Common myeloid progenitor, CD34-positive (primary cell): ENCODE data around the gene F7.

Experiments used
- CTCF ChIA-PET: fragments of 350-600 bp; sonication (Branson Sonifier 250); formaldehyde crosslinking; loops from one replicate; lab custom pipeline; 2021; ENCODE audit warnings: antibody characterized with exemption; lab: Charles Lee
- POLR2A ChIA-PET: fragments of 350-600 bp; sonication (Branson Sonifier 250); formaldehyde crosslinking; loops from one replicate; lab custom pipeline; 2021; ENCODE audit warnings: antibody characterized with exemption; lab: Charles Lee
- DNase-seq, 3 donors: peaks; one replicate each; pipeline versions ENCODE4 v3.0.0 to v3.0.0-alpha.2; 2013
- H3K27ac ChIP-seq, 2 experiments: 1 replicate in 1 of 2; 2 replicates in 1 of 2; pipeline ENCODE4 v1.7.0; 2013; ENCODE audit warnings: inconsistent platforms in 2 of 2, low read length in 2 of 2, mild to moderate bottlenecking in 2 of 2, low read depth in 1 of 2, moderate library complexity in 1 of 2; ENCODE audit not compliant: severe bottlenecking in 2 of 2, insufficient read depth in 1 of 2, poor library complexity in 1 of 2
- H3K27me3 ChIP-seq, 5 experiments: replicated peaks in 2 of 5; 1 replicate in 3 of 5; 2 replicates in 2 of 5; pipeline versions ENCODE4 v1.6.1 to v1.7.0; 2013; ENCODE audit warnings: low read length in 4 of 5, mild to moderate bottlenecking in 2 of 5, moderate library complexity in 2 of 5, inconsistent platforms in 1 of 5; ENCODE audit not compliant: insufficient read depth in 5 of 5, control insufficient read depth in 4 of 5
- H3K36me3 ChIP-seq, 4 experiments: 1 replicate in 2 of 4; 2 replicates in 2 of 4; pipeline versions ENCODE4 v1.6.1 to v1.7.0; 2013; ENCODE audit warnings: low read length in 3 of 4, control low read depth in 1 of 4, mild to moderate bottlenecking in 1 of 4; ENCODE audit not compliant: control insufficient read depth in 4 of 4, insufficient read depth in 4 of 4
- H3K4me1 ChIP-seq, 4 experiments: 1 replicate in 3 of 4; 2 replicates in 1 of 4; pipeline versions ENCODE4 v1.6.1 to v1.7.1; 2013; ENCODE audit warnings: low read length in 3 of 4, mild to moderate bottlenecking in 3 of 4, control low read depth in 1 of 4, inconsistent platforms in 1 of 4, moderate library complexity in 1 of 4; ENCODE audit not compliant: control insufficient read depth in 4 of 4, insufficient read depth in 4 of 4; ENCODE audit errors: control extremely low read depth in 1 of 4
- H3K4me3 ChIP-seq, 7 experiments: 1 replicate in 4 of 7; 2 replicates in 3 of 7; pipeline versions ENCODE4 v1.5.1 to v1.7.0; 2013; ENCODE audit warnings: mild to moderate bottlenecking in 7 of 7, low read length in 6 of 7, moderate library complexity in 6 of 7, inconsistent platforms in 2 of 7, low read depth in 2 of 7, control low read depth in 1 of 7; ENCODE audit not compliant: insufficient read depth in 4 of 7, control insufficient read depth in 1 of 7; ENCODE audit errors: extremely low read depth in 1 of 7
- H3K9me3 ChIP-seq, 5 experiments: 1 replicate in 4 of 5; 2 replicates in 1 of 5; pipeline versions ENCODE4 v1.6.1 to v1.7.1; 2013; ENCODE audit warnings: low read length in 4 of 5, mild to moderate bottlenecking in 2 of 5, inconsistent platforms in 1 of 5, low read depth in 1 of 5, moderate library complexity in 1 of 5; ENCODE audit not compliant: control insufficient read depth in 4 of 5, insufficient read depth in 2 of 5; ENCODE audit errors: control extremely low read depth in 1 of 5
- WGBS: methylation state at CpG from one replicate; pipeline ENCODE4 v1.1.5; 2013; ENCODE audit not compliant: insufficient coverage; 5-methylcytosine and 5-hydroxymethylcytosine counted together

Gene F7

DNA sequence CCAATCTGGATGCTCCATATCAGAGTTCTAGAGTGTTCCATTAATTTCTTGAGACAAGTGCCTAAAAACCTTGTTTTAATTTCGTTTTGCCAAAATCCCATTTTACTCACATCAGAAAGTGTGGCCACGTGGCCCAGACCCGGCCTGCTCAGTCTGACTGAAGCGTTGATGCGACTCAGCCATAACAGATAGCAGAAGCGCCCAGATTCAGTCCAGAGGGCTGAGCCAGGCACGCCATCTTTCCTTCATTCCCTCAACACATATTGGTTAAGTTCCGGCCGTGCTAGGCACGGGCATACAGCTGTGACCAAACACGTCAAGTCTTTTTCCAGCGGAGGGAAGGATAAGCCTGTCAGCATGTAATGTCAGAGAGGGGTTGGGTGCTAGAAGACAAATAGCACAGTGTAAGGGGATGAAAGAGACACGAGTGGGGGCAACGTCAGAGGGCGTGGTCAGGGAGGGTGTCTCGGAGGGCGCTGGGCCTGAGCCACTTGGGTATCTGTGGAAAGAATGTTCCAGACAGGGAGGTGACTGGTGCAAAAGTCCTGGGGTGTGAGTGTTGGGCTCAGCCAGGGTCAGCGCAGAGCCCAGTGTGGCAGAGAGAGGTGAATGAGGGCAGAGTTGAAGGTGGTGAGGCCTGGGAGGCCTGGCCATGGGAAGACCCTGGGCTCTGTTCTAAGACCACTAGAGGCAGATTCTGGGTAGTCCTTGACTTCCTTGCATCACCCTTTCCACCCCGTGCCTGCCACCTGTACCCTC is 20.1 kb downstream of the F7 start:
- no peak overlapping the region for H3K4me3 ChIP-seq
- ChIA-PET POLR2A (no interaction called here), CTCF (no interaction called here)
- 97% methylated on average over 18 of the region's 19 CpGs for WGBS
- DNase-seq = no peak
- peaks cover 0 to 9% (median 4%) of the 10 kb centered on the region in 4 experiments for H3K4me1 ChIP-seq
- no peaks in the 10 kb centered on the region for H3K36me3 ChIP-seq
- no peak overlapping the region for H3K27ac ChIP-seq
- peaks cover 0 to 31% (median 4%) of the 10 kb centered on the region in 5 experiments for H3K27me3 ChIP-seq
- H3K9me3 ChIP-seq = peaks cover 0 to 4% (median 0%) of the 10 kb centered on the region in 5 experiments

DNA sequence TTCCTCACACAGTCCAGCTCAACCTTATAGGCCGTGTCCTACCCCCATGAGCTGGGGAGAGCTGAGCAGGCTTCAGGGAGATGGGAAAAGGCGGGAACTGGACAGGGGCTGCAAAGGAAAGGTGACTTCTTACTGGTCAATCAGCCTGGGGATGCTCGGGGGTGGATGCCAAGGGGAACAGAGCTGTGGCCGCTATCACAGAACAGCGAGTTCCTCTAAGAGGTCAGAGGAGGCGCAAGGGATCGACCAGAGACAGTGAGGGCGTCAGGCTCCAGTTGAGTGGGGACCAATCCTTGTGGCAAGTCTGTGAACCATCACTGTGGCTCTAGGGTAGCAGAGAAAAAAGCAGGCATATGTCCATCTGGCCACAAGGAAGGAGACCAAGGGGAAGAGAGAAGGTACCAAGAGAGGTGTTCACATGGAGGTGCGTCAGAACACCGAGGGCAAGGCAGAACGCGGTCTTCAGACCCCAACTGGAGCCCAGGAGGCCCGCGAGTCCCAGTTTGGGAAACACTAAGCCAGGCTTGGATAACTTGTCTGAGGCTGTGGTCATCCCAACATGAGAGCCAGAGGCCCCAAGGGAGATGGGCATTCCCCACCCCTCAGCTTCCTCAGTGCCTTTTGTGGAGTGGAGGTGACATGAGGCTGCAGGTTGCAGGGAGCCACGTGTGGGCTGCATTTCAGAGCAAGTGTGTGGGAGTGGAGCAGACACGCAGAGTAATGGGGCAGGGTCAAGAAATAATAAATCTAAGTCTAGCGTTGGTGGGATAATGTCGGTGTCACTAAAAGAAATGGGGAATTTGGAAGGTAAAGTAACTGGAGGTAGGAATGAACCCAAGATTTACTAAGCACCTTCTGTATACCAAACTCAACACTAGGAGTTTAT is 20.9 kb downstream of the F7 start:
- Histone ChIP-seq H3K4me3 (no peak overlapping the region), H3K4me1 (peaks cover 0 to 9% (median 4%) of the 10 kb centered on the region in 4 experiments), H3K9me3 (peaks cover 0 to 4% (median 0%) of the 10 kb centered on the region in 5 experiments), H3K27me3 (peaks cover 0 to 35% (median 11%) of the 10 kb centered on the region in 5 experiments), H3K27ac (no peak overlapping the region), H3K36me3 (no peaks in the 10 kb centered on the region)
- ChIA-PET POLR2A (no interaction called here), CTCF (interaction anchor here (0.9 kb wide), 1 partner anchor 10 kb away, joined by 4 read pairs; no protein-coding TSS in a partner anchor)
- no peak for DNase-seq
- WGBS = 93% methylated on average over 15 of the region's 18 CpGs

- Histone ChIP-seq H3K4me1 (peaks cover 0 to 9% (median 4%) of the 10 kb centered on the region in 4 experiments), H3K4me3 (peak overlapping the region in 4 of 7 experiments; percentile 46 to 62 (median 56)), H3K36me3 (no peaks in the 10 kb centered on the region), H3K27me3 (peaks cover 2 to 44% (median 11%) of the 10 kb centered on the region in 5 experiments), H3K27ac (no peak overlapping the region), H3K9me3 (peaks cover 0 to 7% (median 0%) of the 10 kb centered on the region in 5 experiments)
- CTCF ChIA-PET = no interaction called here
- no peak for DNase-seq
- WGBS = 67% methylated on average over 15 of the region's 27 CpGs
- POLR2A ChIA-PET = no interaction called here
Measured at GRCh38 chr13:113129480-113129879, 23.9 kb downstream of the F7 start.

DNA sequence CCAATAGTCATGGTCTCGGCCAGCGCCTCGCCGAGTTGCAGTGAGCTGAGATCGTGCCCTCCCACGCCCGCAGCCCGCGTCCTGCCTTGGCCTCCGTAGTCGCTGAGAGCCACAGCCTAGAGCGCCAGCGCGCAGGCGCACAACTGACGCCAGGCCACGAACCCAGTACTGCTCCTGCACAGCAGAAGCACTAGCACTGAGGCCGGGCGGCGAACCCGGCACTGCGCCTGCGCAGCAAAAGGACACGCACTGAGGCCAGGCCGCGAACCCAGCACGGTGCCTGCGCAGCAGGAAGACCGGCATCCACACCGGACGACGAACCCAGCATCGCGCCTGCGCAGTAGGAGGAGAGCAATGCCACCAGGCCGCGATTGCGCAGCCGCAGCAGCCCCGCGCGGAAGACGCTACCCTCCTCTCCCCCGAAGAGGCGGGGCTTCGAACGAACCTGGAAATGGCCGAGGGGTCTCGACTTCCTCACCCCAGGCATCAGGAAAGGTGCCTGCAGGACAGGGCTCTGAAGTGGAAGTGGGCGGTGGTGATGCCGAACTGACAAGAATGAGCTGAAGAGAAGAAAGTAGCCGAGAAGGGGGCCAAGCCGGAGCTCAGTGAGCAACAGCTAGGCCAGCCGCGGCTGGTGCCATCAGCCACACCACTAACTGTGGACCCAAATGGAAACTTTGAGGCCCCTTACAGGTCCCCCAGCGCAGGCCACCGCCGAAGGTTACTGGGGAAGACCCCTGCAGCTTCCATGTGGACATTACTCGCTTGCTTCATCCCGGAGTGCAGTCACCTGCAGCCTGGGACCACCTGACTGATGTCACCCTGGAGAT is 24.5 kb downstream of the F7 start:
- Histone ChIP-seq H3K4me3 (peak overlapping the region in 6 of 7 experiments; percentile 15 to 62 (median 50)), H3K36me3 (no peaks in the 10 kb centered on the region), H3K27ac (no peak overlapping the region), H3K9me3 (peaks cover 0 to 8% (median 0%) of the 10 kb centered on the region in 5 experiments), H3K4me1 (peaks cover 0 to 9% (median 4%) of the 10 kb centered on the region in 4 experiments), H3K27me3 (peaks cover 2 to 44% (median 11%) of the 10 kb centered on the region in 5 experiments)
- 38% methylated on average over 50 of the region's 60 CpGs for WGBS
- peak; percentile 27 to 49 (median 49) for DNase-seq
- ChIA-PET CTCF (no interaction called here), POLR2A (no interaction called here)

GRCh38 chr13:113135281-113135760 is 29.7 kb downstream of the F7 start:
- Histone ChIP-seq H3K9me3 (peaks cover 0 to 4% (median 0%) of the 10 kb centered on the region in 5 experiments), H3K27ac (no peak overlapping the region), H3K4me3 (no peak overlapping the region), H3K36me3 (no peaks in the 10 kb centered on the region), H3K4me1 (no peaks in the 10 kb centered on the region), H3K27me3 (peaks cover 3 to 28% (median 13%) of the 10 kb centered on the region in 5 experiments)
- POLR2A ChIA-PET = no interaction called here
- WGBS = 93% methylated on average over 1 of the region's 2 CpGs
- CTCF ChIA-PET = no interaction called here
- DNase-seq = no peak

DNA sequence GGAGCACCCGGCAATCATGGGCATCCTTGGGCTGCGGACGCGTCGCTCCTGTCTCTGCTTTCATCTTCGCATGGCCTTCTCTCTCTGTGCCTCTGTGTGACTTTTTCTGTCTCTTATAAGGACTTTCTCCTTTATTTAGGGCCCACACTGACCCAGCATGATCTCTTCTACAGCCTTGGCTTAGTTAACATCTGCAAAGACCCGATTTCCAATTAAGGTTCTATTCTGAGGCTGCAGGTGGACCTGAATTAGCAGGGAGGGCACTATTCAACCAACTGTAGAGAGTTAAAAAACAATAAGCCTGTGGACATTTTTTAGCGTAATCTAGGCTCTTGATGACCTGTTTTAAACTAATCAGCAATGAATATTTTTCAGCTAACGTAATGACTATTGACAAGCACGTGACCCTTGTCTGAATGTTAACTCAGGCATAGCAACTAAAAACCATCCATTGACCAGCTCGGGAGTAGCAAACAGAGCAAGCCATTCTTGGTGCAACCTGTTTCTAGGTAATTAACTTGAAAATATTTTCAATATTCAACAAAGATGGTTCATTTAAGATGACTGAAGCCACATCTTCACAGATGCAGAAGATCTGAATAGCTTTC is 32.2 kb downstream of the F7 start:
- POLR2A ChIA-PET = no interaction called here
- H3K9me3 ChIP-seq = peaks cover 0 to 4% (median 0%) of the 10 kb centered on the region in 5 experiments
- peaks cover 0 to 8% (median 4%) of the 10 kb centered on the region in 5 experiments for H3K27me3 ChIP-seq
- H3K4me1 ChIP-seq = no peaks in the 10 kb centered on the region
- DNase-seq = no peak
- no peak overlapping the region for H3K27ac ChIP-seq
- CTCF ChIA-PET = interaction anchor here (0.9 to 2.0 kb wide), 2 partner anchors 9 to 110 kb away, joined by 3 to 5 read pairs; no protein-coding TSS in a partner anchor
- no peak overlapping the region for H3K4me3 ChIP-seq
- no peaks in the 10 kb centered on the region for H3K36me3 ChIP-seq
- 82% methylated on average over 7 of the region's 11 CpGs for WGBS
